GM19463 (cell line): ENCODE data around the gene VPS16.
"Not testable (repeated sequence)": the region's sequence is repeated elsewhere in the genome, so short reads cannot be mapped to it uniquely, and the experiment has no call there.

Source experiments
- ATAC-seq: cut with Tn5 transposase; IDR thresholded peaks from one replicate; pipeline ENCODE4 v1.9.1; 2021; ENCODE audit warnings: mild to moderate bottlenecking, moderate library complexity; ENCODE audit not compliant: unreplicated experiment

Gene VPS16

DNA sequence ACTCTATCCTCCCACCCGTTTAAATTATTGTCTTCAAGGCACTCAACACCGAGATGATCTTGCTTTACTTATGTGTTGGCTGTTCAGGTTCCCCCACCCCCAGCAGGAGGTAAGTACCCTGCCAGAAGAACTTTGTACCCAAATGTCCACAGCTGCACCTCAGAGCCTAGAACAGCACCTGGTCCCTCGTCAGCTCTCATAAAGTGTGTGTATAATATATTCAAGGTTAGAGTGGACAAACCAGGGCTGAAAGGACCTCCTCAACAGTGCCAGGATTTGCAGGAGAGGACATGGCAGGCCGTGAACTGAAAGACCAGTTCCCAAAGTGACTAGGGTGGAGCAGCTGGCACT lies 34.2 kb upstream of the VPS16 start:
- ATAC-seq: no peak

DNA sequence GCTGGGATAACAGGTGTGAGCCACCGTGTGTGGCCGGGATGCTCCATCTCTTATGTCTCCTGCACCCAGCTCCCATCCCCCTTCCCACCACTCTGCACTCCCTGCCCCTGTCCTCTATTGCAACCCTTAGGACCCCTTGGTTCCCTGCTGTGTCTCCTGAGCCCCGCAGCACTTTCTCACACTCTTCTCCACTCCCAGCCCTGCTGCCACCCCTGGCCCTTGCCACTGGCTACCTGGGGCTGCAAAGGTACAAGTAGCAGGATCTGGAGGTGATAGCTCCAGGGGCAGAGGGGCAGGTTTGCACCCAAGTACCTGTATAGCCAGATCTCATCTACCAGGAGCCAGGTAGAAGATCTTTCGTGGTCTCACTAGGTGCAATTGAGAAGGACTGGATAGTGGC lies 33.5 kb upstream of the VPS16 start:
- ATAC-seq: no peak

DNA sequence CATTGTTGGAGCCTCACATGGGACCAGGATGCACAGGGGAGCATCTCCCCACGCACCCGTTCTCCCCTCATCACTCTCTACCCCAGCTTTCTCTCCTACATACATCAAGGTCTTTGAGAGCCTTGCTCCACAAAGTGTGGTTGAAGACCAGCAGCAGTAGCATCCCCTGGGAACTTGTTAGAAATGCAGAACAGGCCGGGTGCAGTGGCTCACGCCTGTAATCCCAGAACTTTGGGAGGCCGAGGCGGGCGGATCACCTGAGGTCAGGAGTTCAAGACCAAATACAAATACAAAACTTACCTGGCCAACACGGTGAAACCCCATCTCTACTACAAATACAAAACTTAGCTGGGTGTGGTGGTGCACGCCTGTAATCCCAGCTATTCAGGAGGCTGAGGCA lies 32.6 kb upstream of the VPS16 start:
- not testable (repeated sequence) for ATAC-seq

DNA sequence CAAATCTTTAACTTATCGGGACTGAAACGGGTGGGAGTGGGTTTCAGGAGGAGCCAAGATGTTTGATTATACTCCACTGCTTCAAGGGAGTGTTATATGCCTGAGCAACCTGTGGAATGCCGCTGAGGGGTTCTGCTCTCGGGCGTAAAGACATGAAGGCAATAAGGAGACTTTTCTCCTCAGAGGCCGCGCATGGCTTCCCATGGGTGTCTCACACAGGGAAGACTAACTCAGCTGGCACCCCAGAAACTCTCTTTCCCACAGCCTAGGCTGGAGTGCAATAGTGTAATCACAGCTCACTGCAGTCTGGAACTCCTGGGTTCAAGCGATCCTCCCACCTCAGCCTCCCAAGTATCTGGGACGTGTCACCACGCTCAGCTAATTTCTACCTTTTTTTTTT lies 30.9 kb upstream of the VPS16 start:
- ATAC-seq: no peak

DNA sequence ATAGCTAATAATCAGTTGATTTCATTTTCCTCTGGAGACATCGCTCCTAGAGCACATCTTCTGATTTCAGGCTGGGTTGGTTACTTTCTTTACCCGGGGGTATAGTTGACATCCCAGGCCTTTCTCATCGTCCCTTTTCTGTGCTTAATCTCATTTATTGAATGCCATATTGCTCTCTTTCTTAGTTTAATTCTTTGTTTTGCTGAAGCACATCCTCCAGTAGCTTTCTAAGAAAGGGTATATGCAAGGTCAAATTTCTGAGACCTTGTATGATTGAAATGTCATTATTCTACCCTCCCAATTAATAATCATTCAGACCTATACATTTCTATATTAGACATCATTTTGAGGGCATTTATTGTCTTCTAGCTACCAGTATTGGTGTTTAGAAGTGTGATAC lies 28.4 kb upstream of the VPS16 start:
- no peak for ATAC-seq

DNA sequence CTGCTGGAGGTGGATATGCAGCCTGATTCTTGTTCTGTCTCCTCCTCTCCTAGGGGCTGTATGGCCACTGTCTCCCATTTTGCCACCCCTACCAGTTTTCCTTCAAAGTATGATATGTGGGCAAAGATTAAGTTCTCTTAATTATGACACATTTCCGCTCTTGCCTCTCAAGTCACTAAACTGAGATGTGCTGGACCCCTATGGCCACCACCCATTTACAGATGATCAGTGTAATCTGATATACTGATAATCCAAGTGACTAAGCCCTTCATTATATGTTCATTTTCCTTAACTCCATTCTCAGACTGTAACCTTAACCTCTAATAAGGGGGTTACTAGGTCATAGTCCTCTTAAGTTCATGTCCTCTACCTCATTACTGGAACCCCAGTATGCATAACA lies 26.5 kb upstream of the VPS16 start:
- no peak for ATAC-seq

DNA sequence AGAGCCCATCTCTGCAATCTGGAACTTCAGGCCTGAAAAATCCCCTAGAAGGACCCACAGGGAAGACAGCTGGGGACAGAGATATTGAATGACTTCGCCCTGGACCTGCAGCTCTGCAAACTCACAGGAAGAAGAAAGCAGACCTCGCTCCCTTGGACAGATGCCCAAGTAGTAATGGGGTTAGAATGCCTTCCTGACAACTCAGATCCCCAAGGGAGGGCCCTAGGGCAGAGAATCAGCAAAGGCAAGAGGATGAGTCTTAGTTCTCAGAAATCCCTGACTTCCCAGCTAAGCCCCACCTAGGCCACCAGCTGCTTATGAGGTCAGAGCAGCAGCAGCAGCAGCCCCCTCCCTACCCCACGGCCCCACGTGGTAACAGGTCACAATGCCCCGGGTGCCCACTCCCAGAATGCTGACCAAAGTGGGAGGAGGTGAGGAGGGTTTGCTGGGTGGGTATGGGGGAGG lies 25.9 kb upstream of the VPS16 start, which contains the start of gene C20orf141:
C20orf141 (plus strand) TSS at position 401 of the 465 bp plus-strand sequence. CDS start 198 bp downstream, outside the sequence.
- ATAC-seq: no peak

DNA sequence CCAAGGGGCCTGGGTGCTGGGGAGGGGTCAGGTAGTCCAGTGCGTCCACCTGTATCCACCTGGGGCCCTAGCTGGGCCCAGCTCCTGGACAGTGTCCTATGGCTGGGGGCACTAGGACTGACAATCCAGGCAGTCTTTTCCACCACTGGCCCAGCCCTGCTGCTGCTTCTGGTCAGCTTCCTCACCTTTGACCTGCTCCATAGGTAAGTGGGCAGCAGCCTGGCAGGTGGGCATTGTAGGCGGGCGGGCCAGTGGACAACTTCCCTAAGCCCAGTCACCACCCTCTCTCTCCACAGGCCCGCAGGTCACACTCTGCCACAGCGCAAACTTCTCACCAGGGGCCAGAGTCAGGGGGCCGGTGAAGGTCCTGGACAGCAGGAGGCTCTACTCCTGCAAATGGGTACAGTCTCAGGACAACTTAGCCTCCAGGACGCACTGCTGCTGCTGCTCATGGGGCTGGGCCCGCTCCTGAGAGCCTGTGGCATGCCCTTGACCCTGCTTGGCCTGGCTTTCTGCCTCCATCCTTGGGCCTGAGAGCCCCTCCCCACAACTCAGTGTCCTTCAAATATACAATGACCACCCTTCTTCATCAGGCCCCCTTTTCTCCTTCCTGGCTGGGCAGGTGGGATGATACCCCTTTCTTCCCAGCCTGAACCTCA lies 25.2 kb upstream of the VPS16 start:
- ATAC-seq: no peak

DNA sequence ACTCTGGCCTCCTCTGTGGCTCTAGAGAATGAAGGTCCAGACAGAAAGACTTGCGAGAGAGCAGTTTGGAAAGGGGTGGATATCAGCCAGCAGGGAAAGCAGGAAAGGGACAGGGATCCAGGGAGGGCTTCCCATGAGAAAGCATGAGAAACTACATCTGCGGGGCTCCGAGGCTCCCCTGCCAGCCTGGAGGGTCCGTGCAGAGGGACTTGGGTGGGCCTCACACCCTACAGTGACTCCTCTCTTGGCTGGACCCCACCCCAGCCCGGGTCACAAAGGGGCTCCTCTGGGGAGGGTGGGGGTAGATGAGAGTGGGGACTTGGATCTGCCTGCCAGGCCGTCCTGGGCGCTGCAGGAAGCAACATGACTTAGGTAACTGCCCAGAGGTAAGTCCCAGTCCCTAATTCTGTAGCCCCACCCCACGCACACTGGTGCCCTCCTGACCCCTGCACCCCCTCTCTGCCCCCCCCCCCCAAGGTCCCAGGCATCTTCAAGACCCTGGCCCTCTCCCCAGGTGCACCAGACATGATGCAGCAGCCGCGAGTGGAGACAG lies 24.4 kb upstream of the VPS16 start, which contains the start of gene TMEM239:
TMEM239 (plus strand) TSS at position 335 of the 553 bp plus-strand sequence; CDS start at position 526, 191 bp downstream.
- ATAC-seq: no peak

DNA sequence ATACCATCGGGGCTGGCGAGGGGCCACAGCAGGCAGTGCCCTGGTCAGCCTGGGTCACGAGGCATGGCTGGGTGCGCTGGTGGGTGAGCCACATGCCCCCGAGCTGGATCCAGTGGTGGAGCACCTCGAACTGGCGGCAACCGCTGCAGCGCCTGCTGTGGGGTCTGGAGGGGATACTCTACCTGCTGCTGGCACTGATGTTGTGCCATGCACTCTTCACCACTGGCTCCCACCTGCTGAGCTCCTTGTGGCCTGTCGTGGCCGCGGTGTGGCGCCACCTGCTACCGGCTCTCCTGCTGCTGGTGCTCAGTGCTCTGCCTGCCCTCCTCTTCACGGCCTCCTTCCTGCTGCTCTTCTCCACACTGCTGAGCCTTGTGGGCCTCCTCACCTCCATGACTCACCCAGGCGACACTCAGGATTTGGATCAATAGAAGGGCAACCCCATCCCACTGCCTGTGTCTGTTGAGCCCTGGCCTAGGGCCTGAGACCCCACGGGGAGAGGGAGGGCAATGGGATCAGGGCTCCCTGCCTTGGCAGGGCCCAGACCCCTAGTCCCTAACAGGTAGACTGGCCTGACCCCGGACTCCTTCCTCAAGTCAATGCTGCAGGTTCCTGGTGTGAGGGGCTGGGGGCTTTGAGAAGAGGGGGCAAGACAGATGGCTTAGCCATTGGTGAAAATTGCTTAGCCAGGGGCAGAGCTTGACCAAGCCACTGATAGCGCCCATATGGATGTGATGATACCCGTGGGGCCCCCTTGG lies 23.8 kb upstream of the VPS16 start:
- no peak for ATAC-seq

DNA sequence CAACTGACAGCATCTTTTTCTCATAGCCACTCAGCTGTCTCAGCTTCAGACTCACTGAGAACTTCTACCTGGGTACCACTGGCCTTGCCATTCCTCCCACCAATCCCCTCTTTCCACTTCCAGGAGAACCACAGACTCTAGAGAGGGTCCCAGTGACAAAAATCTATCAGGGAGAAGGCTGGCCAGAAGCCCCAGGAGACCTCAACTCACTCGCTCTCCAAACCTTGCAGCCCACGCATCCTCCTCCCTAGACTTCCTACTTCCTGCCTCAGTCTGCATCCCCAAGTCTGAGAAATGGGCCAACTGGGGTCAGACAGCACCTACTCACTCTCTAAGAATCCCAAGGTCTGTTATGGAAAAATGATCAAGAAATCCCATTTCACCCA lies 23.2 kb upstream of the VPS16 start:
- no peak for ATAC-seq

DNA sequence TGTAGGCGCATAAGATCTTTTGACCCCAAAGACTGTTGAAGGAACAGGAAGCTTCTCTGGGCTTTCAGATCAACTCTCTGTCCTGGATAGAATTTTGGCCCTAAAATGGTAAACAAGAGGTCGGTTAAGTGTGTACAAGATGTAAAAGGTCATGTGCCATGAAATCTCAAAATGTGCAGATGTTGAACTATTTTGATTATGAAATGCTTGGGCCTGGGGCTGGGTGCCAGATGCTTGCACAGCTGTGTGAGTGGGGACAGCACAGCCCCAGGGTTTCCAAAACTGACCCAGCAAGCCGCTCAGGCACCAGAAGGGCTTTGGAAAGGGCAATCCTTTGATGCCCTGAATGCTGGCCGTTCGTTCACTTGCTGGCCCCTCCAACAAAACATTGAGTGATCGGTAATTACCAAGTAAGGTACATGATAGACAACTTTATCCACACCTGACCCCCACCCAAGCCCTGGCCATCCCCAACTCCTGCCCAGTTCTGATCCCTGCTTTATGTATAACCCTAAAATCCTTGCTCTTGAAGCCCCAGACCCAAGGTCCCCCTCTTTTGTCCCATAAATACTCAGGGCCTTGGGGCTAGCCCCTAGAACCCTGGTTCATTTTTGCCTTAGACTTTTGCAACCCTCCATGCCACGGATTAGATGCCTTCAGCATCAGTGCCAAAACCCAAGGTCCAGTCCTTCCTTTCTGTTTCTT lies 22.5 kb upstream of the VPS16 start:
- no peak for ATAC-seq

DNA sequence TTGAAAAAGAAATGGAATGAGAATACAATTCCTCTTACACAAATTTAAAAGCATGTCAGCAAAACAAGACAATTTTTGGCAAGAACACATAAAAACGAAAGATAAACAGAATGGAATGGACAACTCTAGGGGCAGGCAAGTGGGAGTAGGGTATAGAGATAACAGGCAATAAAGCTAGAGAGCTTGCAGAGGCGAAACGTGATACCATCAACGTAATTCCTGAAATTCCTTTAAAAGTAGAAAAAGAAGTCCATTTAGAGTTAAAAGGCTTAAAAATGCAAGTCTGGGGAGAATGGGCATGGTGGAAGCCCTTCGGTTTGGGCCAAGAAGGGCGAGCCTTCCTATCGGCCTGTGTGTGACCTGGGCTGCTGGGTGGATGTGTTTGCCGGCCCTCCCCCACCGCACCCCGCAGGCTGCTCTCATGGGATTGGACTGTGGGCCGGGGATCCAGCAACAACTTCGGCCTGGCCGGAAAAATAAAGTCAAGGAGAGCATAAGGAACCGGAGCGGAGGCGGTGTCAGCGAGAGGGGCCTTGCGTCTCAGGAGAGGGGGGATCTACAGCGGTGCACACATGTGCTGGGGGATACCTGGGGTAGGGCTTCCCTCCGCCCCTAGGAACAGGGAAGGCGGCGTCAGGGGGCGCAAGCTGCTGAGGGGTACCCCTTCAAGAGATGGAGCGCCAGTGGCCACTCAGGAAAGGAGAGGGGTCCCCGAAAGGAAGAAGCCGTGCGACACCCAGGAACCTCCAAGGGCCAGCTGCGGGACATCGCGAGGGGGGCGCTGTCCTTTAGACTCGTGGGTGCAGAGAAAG lies 20.3 kb upstream of the VPS16 start:
- no peak for ATAC-seq

DNA sequence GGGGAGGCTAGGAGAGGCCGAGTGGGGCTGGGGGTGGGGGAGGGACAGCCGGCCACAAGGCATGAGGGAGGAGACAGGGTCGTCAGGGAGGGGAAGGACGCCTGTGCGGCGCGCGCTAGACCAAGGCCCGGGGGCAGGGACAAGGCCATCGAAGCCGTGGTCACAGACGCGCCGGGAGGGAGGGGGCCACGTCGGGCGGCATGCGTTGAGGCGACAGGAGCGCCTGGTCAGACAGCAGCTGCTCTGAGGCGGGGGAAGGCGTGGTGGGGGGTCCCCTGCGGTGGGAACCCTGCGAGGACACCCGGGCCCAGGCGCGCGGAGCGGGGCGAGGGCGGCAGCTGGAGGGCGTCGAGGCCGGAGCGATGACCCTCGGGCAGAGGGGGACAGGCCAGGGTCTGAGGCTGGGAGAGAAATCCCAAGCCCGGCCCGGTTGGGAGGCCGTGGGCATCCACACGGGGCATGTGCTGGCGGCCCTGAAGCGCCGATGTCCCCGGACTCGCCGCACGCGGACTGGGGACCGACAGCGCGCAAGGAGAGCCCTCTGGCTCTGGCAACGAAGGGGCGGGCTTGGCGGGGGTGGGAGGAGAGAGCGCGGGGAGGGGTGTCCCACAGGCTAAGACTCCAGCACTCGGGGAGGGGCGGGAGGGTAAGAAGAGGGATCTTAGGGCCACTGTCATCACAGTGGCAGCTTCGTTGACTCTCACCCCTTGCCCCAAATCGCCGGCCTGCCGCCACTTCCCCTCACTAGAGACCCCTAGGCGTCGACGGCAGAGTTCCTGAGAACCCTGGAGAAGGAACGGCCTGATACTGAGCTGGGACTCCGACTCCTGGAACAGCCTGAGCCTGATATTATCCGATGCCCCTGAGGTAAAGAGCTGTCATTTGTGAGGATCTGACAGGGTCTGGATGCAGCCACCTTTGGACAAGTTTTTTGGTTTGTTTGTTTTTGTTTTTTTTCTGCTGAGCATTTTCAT lies 19.4 kb upstream of the VPS16 start:
- ATAC-seq: no peak

DNA sequence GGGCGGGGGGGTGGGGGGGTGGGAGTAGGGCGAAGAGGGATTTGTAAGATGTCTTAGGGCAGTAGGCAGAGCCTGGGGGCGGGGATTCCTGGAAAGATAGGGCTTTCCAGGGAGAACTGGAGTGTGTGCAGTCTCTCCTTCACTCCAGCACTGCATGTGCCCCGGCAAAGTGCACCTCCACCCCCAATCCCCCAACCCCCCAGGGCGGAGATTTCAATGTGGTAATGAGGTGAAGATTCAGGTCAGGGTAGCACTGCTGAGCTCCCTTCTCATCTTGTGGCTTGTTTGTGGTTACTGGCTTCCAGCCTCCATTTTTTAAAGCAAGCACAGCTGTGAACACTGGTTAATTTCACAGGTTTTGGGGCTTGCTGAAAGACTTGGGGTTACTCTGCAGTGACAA lies 18.5 kb upstream of the VPS16 start:
- ATAC-seq: no peak

DNA sequence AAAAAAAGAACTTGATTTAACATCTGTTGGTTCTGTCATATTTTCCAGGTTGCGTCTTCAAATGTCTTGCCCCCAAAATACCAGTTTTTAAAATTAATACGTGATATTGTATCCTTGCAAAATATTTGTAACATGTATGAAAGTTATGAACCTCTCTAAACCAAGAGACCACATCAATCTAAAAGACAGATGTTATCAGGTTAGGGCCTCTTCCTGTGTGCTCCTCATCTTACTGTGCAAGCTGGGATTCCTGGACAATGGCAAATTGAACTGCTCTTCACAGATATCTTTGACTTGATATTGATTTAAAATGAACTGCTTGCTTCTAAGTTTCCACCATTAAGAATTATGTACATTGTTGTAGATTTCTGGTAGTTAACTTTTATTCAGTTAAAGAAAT lies 14.8 kb upstream of the VPS16 start:
- ATAC-seq: no peak

DNA sequence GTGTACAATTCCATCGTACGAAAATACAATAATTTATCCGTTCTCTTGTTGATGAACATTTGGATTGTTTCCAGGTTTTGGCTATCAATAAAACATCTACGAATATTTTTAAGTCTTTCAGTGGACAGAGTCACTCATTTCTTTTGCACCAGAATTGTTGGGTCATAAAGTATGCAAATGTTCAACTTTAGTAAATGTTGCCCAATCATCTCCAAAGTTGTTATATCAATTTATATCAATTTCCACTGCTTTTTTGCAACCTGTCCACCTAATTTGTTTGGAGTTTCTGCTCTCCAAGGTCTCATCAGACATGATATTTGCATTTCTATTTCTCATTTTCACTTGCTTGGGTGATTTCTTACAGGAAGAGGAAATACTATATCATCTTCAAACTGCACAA lies 13.9 kb upstream of the VPS16 start:
- ATAC-seq: no peak

DNA sequence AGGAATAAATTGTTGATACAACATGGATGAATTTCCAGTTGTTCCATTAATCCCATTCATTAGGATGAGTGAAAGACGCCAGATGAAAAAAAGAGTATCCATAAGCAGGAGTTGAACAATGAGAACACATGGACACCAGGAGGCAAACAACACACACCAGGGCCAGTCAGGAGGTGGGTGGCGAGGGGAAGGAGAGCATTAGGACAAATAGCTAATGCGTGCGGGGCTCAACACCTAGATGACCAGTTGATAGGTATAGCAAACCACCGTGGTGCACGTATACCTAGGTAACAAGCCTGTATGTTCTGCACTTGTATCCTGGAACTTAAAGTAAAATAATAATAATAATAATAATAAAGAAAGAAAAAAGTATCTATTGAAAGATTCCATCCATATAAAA lies 11.2 kb upstream of the VPS16 start:
- no peak for ATAC-seq

DNA sequence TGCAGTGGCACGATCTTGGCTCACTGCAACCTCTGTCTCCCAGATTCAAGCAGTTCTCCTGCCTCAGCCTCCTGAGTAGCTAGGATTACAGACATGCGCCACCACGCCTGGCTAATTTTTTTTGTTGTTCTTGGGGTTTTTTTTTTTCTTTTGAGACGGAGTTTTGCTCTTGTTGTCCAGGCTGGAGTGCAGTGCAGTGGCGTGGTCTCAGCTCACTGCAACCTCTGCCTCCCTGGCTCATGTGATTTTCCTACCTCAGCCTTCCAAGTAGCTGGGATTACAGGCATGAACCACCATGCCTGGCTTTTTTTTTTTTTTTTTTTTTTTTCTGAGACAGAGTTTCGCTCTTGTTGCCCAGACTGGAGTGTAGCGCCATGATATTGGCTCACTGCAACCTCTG lies 9.3 kb upstream of the VPS16 start:
- not testable (repeated sequence) for ATAC-seq

DNA sequence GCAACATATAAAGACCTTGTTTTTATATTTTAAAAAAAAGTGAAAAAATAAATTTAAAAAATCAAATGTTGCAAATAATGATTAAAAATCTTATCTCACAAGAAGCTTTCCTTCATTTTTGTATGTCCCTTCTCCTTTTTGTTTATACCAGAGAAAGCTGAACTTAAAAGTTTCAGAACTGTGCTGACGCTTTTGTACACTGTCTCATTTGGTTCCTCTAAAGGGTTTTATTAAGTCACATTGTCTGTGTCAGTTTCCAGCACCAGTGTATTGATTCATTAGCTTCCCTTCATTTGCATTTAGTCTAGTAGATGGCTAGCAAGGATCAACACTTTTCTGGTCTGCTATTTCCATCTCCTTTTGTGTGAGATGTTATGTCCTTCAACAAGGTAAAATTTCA lies 6.8 kb upstream of the VPS16 start:
- ATAC-seq: no peak
